T-cell (primary cell): ENCODE results near the gene CCDC88C. TPM values are rescaled to one million over a fixed set of nuclear protein-coding genes. Genes with fewer than 3 reads are reported as not detected.
"Not testable (repeated sequence)": the region's sequence is repeated elsewhere in the genome, so short reads cannot be mapped to it uniquely, and the experiment has no call there.

Source experiments
- ATAC-seq, 4 experiments: fragments of 200-7000 bp in 3 of 4; fragments of 150-1000 bp in 1 of 4; cut with Tn5 transposase; replicated peaks in 1 of 4; 1 replicate in 3 of 4; 2 replicates in 1 of 4; pipeline ENCODE4 v1.10.0; 2021; ENCODE audit warnings: moderate library complexity in 3 of 4, mild to moderate bottlenecking in 2 of 4, moderate number of reproducible peaks in 1 of 4
- CTCF ChIA-PET, 2 donors: fragments of 300-600 bp; sonication (Branson Sonifier 250); formaldehyde crosslinking; loops; one replicate each; lab custom pipeline; 2022; ENCODE audit warnings: antibody characterized with exemption in 2 of 2; lab: Charles Lee
- POLR2A ChIA-PET, 2 donors: fragments of 300-600 bp; sonication (Branson Sonifier 250); formaldehyde crosslinking; loops; one replicate each; lab custom pipeline; 2022; ENCODE audit warnings: antibody characterized with exemption in 2 of 2; lab: Charles Lee
- DNase-seq, 35 experiments: peaks; one replicate each; pipeline versions ENCODE4 v3.0.0 to v3.0.0-alpha.2; 2013 to 2023
- H3K27ac ChIP-seq: one replicate; pipeline ENCODE4 v1.5.1; 2013; ENCODE audit warnings: low read length
- H3K27me3 ChIP-seq, 2 experiments: replicated peaks in 1 of 2; 1 replicate in 1 of 2; 2 replicates in 1 of 2; pipeline versions ENCODE4 v1.6.1 to v1.7.0; 2013; ENCODE audit warnings: low read length in 1 of 2, mixed read lengths in 1 of 2; ENCODE audit not compliant: control insufficient read depth in 2 of 2, insufficient read depth in 2 of 2; ENCODE audit errors: extremely low read depth in 1 of 2
- H3K36me3 ChIP-seq, 2 donors: 1 replicate in 1 of 2; 2 replicates in 1 of 2; pipeline versions ENCODE4 v1.6.1 to v1.7.0; 2013; ENCODE audit warnings: low read length in 1 of 2; ENCODE audit not compliant: control insufficient read depth in 2 of 2, insufficient read depth in 1 of 2; ENCODE audit errors: extremely low read depth in 1 of 2
- H3K4me1 ChIP-seq, 2 experiments: 1 replicate in 1 of 2; 2 replicates in 1 of 2; pipeline versions ENCODE4 v1.6.1 to v1.7.0; 2013; ENCODE audit warnings: low read length in 2 of 2, mixed read lengths in 1 of 2; ENCODE audit not compliant: insufficient read depth in 2 of 2, control insufficient read depth in 1 of 2; ENCODE audit errors: extremely low read depth in 1 of 2
- H3K4me3 ChIP-seq, 2 donors: 1 replicate in 1 of 2; 2 replicates in 1 of 2; pipeline versions ENCODE4 v1.5.1 to v1.7.0; 2013; ENCODE audit warnings: mild to moderate bottlenecking in 2 of 2, low read length in 1 of 2, moderate library complexity in 1 of 2; ENCODE audit not compliant: control insufficient read depth in 1 of 2; ENCODE audit errors: extremely low read depth in 1 of 2
- H3K9me3 ChIP-seq: 2 replicates; pipeline ENCODE4 v1.7.0; 2013
- H3K27ac Mint-ChIP-seq, 2 donors: one replicate each; pipeline ENCODE4 v1.8.0; 2020 to 2021; ENCODE audit warnings: mild to moderate bottlenecking in 2 of 2, mixed read lengths in 2 of 2
- H3K27me3 Mint-ChIP-seq, 2 donors: one replicate each; pipeline ENCODE4 v1.8.0; 2021 to 2022; ENCODE audit warnings: mixed read lengths in 2 of 2
- H3K36me3 Mint-ChIP-seq: one replicate; pipeline ENCODE4 v1.8.0; 2021; ENCODE audit warnings: mixed read lengths
- H3K4me1 Mint-ChIP-seq, 3 donors: one replicate each; pipeline ENCODE4 v1.8.0; 2020 to 2022; ENCODE audit warnings: mixed read lengths in 3 of 3, mild to moderate bottlenecking in 1 of 3
- H3K4me3 Mint-ChIP-seq, 3 donors: one replicate each; pipeline ENCODE4 v1.8.0; 2020 to 2022; ENCODE audit warnings: mild to moderate bottlenecking in 3 of 3, mixed read lengths in 3 of 3, moderate library complexity in 3 of 3
- H3K9me3 Mint-ChIP-seq, 3 donors: one replicate each; pipeline ENCODE4 v1.8.0; 2020 to 2022; ENCODE audit warnings: mixed read lengths in 3 of 3
- WGBS: methylation state at CpG from one replicate; pipeline ENCODE4 v1.1.5; 2013; ENCODE audit warnings: missing lambda C conversion rate; ENCODE audit not compliant: insufficient coverage; 5-methylcytosine and 5-hydroxymethylcytosine counted together
- total RNA-seq, 35 experiments: library from RNA in 6 of 35; stranded (reverse) in 6 of 35; fragments of 120-200 nt in 1 of 35; gene quantifications; one replicate each; pipeline versions ENCODE4 v1.2.1 to v1.2.4 and lab custom pipeline; 2013 to 2026

Gene CCDC88C
- total RNA-seq, 5 donors from 2014 or later (not counting 1 experiment from before 2014, with no cell fraction given): 260 to 368 (median 275) TPM

GRCh38 chr14:91270188-91270587 is 147.4 kb downstream of the CCDC88C start:
- Mint-ChIP-seq H3K27ac (no peak overlapping the region), H3K36me3 (peaks cover 33% of the 10 kb centered on the region), H3K4me3 (no peak overlapping the region), H3K4me1 (peaks cover 14 to 36% (median 22%) of the 10 kb centered on the region in 3 donors), H3K27me3 (no peaks in the 10 kb centered on the region), H3K9me3 (no peaks in the 10 kb centered on the region)
- Histone ChIP-seq H3K4me3 (no peak overlapping the region), H3K36me3 (peaks cover 31 to 60% of the 10 kb centered on the region in 2 donors), H3K27ac (no peak overlapping the region), H3K4me1 (peaks cover 0 to 8% of the 10 kb centered on the region in 2 experiments), H3K27me3 (no peaks in the 10 kb centered on the region), H3K9me3 (no peaks in the 10 kb centered on the region)
- ChIA-PET POLR2A (interaction anchor here (0.5 to 1.0 kb wide), 2 partner anchors 23 to 33 kb away, joined by 3 to 6 read pairs; no protein-coding TSS in a partner anchor), CTCF (interaction anchor here in 1 of 2 donors (0.7 kb wide), 1 partner anchor 21 kb away, joined by 5 read pairs; no protein-coding TSS in a partner anchor)
- 93% methylated on average over 6 of the region's 6 CpGs for WGBS
- no peak for DNase-seq
- no peak for ATAC-seq

DNA sequence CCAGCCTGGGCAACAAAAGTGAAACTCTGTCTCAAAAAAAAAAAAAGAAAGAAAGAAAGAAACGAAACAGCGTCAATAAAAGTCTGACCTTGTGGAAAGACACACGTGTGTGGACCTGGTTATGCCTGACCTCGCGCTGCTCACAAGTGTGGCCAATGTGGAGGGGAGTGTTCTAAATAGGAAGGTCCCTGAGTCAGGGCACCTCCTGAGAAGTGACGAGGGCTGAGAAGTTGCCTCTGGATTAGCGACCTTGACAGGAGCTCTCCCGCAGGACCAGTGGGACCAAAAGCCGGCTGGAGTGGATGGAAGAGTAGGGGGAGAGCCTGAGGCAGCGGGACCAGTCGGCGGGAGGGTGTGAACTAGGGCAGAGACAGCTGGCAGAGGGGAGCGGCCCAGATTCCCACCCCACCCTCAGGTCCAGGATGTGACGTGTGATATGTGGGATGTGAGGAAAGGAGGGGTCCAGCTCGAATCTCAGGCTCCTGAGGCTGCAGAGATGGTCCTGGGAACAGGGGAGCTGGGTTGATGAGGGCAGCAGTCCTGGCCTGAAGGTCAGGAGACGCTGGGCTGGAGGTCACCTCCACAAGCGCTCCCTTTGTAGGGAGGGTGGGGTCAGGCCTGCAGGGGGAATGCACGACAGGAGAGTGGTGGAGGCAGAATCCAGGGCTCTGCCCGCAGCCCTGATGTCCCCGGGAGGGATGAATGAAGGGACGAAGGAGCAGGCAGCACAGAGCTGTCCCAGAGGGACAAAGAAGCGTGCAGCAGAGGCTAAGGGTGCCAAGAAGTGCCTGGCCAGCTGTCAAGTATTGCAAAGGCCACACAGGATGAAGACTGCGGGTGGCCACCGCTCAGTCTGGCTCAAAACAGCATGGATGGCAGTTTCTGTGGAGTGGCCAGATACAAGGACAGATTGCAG is 148.3 kb downstream of the CCDC88C start:
- Mint-ChIP-seq H3K36me3 (peaks cover 24% of the 10 kb centered on the region), H3K9me3 (no peaks in the 10 kb centered on the region), H3K4me1 (peaks cover 20 to 43% (median 28%) of the 10 kb centered on the region in 3 donors), H3K27ac (peak overlapping the region in 1 of 2 donors; percentile 72), H3K27me3 (no peaks in the 10 kb centered on the region), H3K4me3 (no peak overlapping the region)
- Histone ChIP-seq H3K27ac (no peak overlapping the region), H3K27me3 (no peaks in the 10 kb centered on the region), H3K4me1 (peaks cover 4 to 16% of the 10 kb centered on the region in 2 experiments), H3K36me3 (peaks cover 22 to 51% of the 10 kb centered on the region in 2 donors), H3K9me3 (no peaks in the 10 kb centered on the region), H3K4me3 (no peak overlapping the region)
- ChIA-PET CTCF (interaction anchor here in 1 of 2 donors (0.7 kb wide), 1 partner anchor 21 kb away, joined by 5 read pairs; no protein-coding TSS in a partner anchor), POLR2A (interaction anchor here (1.0 kb wide), 2 partner anchors 20 to 24 kb away, joined by 3 to 6 read pairs; no protein-coding TSS in a partner anchor)
- DNase-seq (no peak), ATAC-seq (no peak)
- 90% methylated on average over 14 of the region's 24 CpGs for WGBS

GRCh38 chr14:91267965-91268437 is 149.6 kb downstream of the CCDC88C start:
- POLR2A ChIA-PET: interaction anchor here in 1 of 2 donors (1.0 kb wide), 1 partner anchor 19 kb away, joined by 3 read pairs; no protein-coding TSS in a partner anchor
- Mint-ChIP-seq H3K4me3 (no peak overlapping the region), H3K4me1 (peaks cover 32 to 55% (median 41%) of the 10 kb centered on the region in 3 donors)

GRCh38 chr14:91266276-91266675 is 151.3 kb downstream of the CCDC88C start:
- POLR2A ChIA-PET: interaction anchor here in 1 of 2 donors (0.5 kb wide), 1 partner anchor 546 kb away, joined by 3 read pairs; no protein-coding TSS in a partner anchor

More at GRCh38 chr14:91267965-91268437, 149.6 kb downstream of the CCDC88C start:
- no peak for DNase-seq
- no peaks in the 10 kb centered on the region for H3K9me3 ChIP-seq
- 94% methylated on average over 5 of the region's 7 CpGs for WGBS
- Mint-ChIP-seq H3K9me3 (no peaks in the 10 kb centered on the region), H3K27me3 (no peaks in the 10 kb centered on the region), H3K27ac (peak overlapping the region; percentile 2 to 51), H3K36me3 (peaks cover 23% of the 10 kb centered on the region)
- no peak for ATAC-seq
- peaks cover 4 to 22% of the 10 kb centered on the region in 2 experiments for H3K4me1 ChIP-seq
- H3K27ac ChIP-seq: no peak overlapping the region
- CTCF ChIA-PET: no interaction called here
- H3K4me3 ChIP-seq: no peak overlapping the region
- H3K27me3 ChIP-seq: no peaks in the 10 kb centered on the region
- peaks cover 11 to 38% of the 10 kb centered on the region in 2 donors for H3K36me3 ChIP-seq

DNA sequence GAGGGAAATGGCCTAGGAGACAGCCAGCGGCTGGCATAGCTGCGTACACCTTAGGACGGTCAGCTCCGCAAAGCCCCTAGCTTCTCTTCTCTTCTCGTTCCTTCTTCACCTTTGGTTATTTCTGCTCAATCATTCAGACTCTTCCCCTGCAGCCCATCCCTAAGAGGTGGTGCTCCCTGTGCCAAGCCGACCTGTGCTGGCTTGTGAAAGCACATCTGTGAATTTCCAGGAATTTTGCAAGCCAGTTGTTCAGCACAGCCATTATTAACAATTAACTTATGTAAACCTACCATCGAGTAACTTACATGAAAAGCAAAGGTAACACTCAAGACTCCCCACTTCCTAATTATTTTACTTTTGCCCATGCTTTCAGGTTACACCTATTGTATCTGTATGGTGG is 152.2 kb downstream of the CCDC88C start:
- no peaks in the 10 kb centered on the region for H3K27me3 ChIP-seq
- WGBS: 98% methylated on average over 5 of the region's 7 CpGs
- no peaks in the 10 kb centered on the region for H3K9me3 ChIP-seq
- H3K27ac ChIP-seq: no peak overlapping the region
- H3K4me3 Mint-ChIP-seq: peak overlapping the region; percentile 47 to 69 (median 57)
- ChIA-PET CTCF (no interaction called here), POLR2A (no interaction called here)
- peaks cover 18% of the 10 kb centered on the region for H3K36me3 Mint-ChIP-seq
- peaks cover 40 to 55% (median 53%) of the 10 kb centered on the region in 3 donors for H3K4me1 Mint-ChIP-seq
- ATAC-seq (no peak), DNase-seq (no peak)
- H3K36me3 ChIP-seq: peaks cover 4 to 17% of the 10 kb centered on the region in 2 donors
- no peaks in the 10 kb centered on the region for H3K27me3 Mint-ChIP-seq
- peaks cover 4 to 28% of the 10 kb centered on the region in 2 experiments for H3K4me1 ChIP-seq
- peak overlapping the region; percentile 39 to 68 for H3K27ac Mint-ChIP-seq
- H3K4me3 ChIP-seq: no peak overlapping the region
- no peaks in the 10 kb centered on the region for H3K9me3 Mint-ChIP-seq

More at GRCh38 chr14:91266276-91266675, 151.3 kb downstream of the CCDC88C start:
- H3K36me3 ChIP-seq: peaks cover 4 to 21% of the 10 kb centered on the region in 2 donors
- not testable (repeated sequence) for H3K27ac Mint-ChIP-seq, DNase-seq, H3K27ac ChIP-seq, H3K9me3 ChIP-seq, H3K4me3 ChIP-seq, ATAC-seq, H3K27me3 ChIP-seq, H3K9me3 Mint-ChIP-seq, H3K27me3 Mint-ChIP-seq
- CTCF ChIA-PET: interaction anchor here in 1 of 2 donors (1.2 kb wide), 1 partner anchor 89 kb away, joined by 6 read pairs; no protein-coding TSS in a partner anchor
- Mint-ChIP-seq H3K4me1 (peaks cover 35 to 55% (median 48%) of the 10 kb centered on the region in 3 donors), H3K4me3 (peak overlapping the region in 1 of 3 donors; percentile 57), H3K36me3 (peaks cover 18% of the 10 kb centered on the region)
- peaks cover 4 to 22% of the 10 kb centered on the region in 2 experiments for H3K4me1 ChIP-seq
- WGBS: 98% methylated on average over 9 of the region's 15 CpGs
